PC-3 (cell line): Measurements from ENCODE around the gene TCF7L1. TPM values are rescaled to one million over a fixed set of nuclear protein-coding genes. Genes with fewer than 3 reads are reported as not detected.

Experiments used
- ATAC-seq: fragments of 200-7000 bp; cut with Tn5 transposase; 2 replicates; pipeline ENCODE4 v1.9.1; 2020; ENCODE audit warnings: mild to moderate bottlenecking, moderate library complexity
- BruUV-seq: library from RNA; stranded (reverse); fragments of 400-500 nt; replicated peaks from 2 replicates; lab custom pipeline; 2021; lab: Mats Ljungman, UMichigan
- CTCF ChIA-PET: fragments of 300-600 bp; sonication (Branson Sonifier 250); formaldehyde crosslinking; loops from one replicate; lab custom pipeline; 2022; ENCODE audit warnings: antibody characterized with exemption; lab: Charles Lee
- POLR2A ChIA-PET: fragments of 300-600 bp; sonication (Branson Sonifier 250); formaldehyde crosslinking; loops from one replicate; lab custom pipeline; 2022; ENCODE audit warnings: antibody characterized with exemption; ENCODE audit not compliant: unreplicated experiment; lab: Charles Lee
- DNase-seq: peaks from one replicate; pipeline ENCODE4 v3.0.0-alpha.2; 2015
- H2AFZ ChIP-seq: fragments of 300-600 bp; sonication (generic); 2 replicates; pipeline ENCODE4 v1.6.0; 2016; ENCODE audit warnings: antibody characterized with exemption, low read length
- H3F3A ChIP-seq: fragments of 300-600 bp; sonication (generic); one replicate; pipeline ENCODE4 v1.6.0; 2017; ENCODE audit warnings: antibody characterized with exemption, low read length, control low read depth, mild to moderate bottlenecking; ENCODE audit not compliant: unreplicated experiment
- H3K27ac ChIP-seq: fragments of 300-600 bp; sonication (generic); 2 replicates; pipeline ENCODE4 v1.5.1; 2016; ENCODE audit warnings: mild to moderate bottlenecking, low read length
- H3K27me3 ChIP-seq: fragments of 300-600 bp; sonication (generic); 2 replicates; pipeline ENCODE4 v1.6.1; 2016; ENCODE audit warnings: low read length, mixed read lengths
- H3K36me3 ChIP-seq: fragments of 300-600 bp; sonication (generic); 2 replicates; pipeline ENCODE4 v1.6.1; 2016; ENCODE audit warnings: low read depth, mixed run types, low read length, mixed read lengths
- H3K4me1 ChIP-seq: fragments of 300-600 bp; sonication (generic); 2 replicates; pipeline ENCODE4 v1.5.1; 2016; ENCODE audit warnings: low read length; ENCODE audit not compliant: insufficient read depth
- H3K4me2 ChIP-seq: fragments of 300-600 bp; sonication (generic); 2 replicates; pipeline ENCODE4 v1.6.0; 2016; ENCODE audit warnings: low read length
- H3K4me3 ChIP-seq: fragments of 300-600 bp; sonication (generic); 2 replicates; pipeline ENCODE4 v1.5.1; 2016; ENCODE audit warnings: mild to moderate bottlenecking, low read length, mixed read lengths
- H3K79me2 ChIP-seq: fragments of 300-600 bp; sonication (generic); 2 replicates; pipeline ENCODE4 v1.6.1; 2017; ENCODE audit warnings: low read length, mixed read lengths
- H3K9ac ChIP-seq: fragments of 300-600 bp; sonication (generic); 2 replicates; pipeline ENCODE4 v1.6.0; 2016; ENCODE audit warnings: mild to moderate bottlenecking, low read length
- H3K9me2 ChIP-seq: fragments of 300-600 bp; sonication (generic); replicated peaks from 2 replicates; pipeline ENCODE4 v1.6.1; 2016; ENCODE audit warnings: mixed run types, low read length, mixed read lengths
- H3K9me3 ChIP-seq: fragments of 300-600 bp; sonication (generic); 2 replicates; pipeline ENCODE4 v1.6.1; 2016; ENCODE audit warnings: low read length, mixed read lengths
- H4K20me1 ChIP-seq: fragments of 300-600 bp; sonication (generic); 2 replicates; pipeline ENCODE4 v1.6.1; 2016; ENCODE audit warnings: low read length, mixed read lengths
- CTCF ChIP-seq: fragments of 300-600 bp; sonication (generic); conservative IDR thresholded peaks from 2 replicates; pipeline ENCODE4 v1.5.1; 2017; ENCODE audit warnings: antibody characterized with exemption, low read depth, mild to moderate bottlenecking, low read length
- EZH2 ChIP-seq: fragments of 300-600 bp; sonication (generic); IDR thresholded peaks from one replicate; pipeline ENCODE4 v1.6.1; 2017; ENCODE audit warnings: antibody characterized with exemption, mild to moderate bottlenecking, low read length; ENCODE audit not compliant: unreplicated experiment
- EZH2phosphoT487 ChIP-seq: fragments of 300-600 bp; sonication (generic); IDR thresholded peaks from 2 replicates; pipeline ENCODE4 v1.6.1; 2018; ENCODE audit warnings: mild to moderate bottlenecking, antibody characterized with exemption, low read length, borderline replicate concordance
- intact Hi-C: fragments of 100-400 bp; cut with micrococcal nuclease; formaldehyde crosslinking; loops from 2 replicates; pipeline ENCODE4 v1.9.0; 2023
- total RNA-seq: library from RNA; depleted of rRNA; stranded (reverse); fragments of >200 nt; gene quantifications from 2 replicates; pipeline ENCODE4 v1.2.3, GENCODE V29; 2014

TCF7L1 gene
- total RNA-seq, 1 experiment from 2014 or later = 1.8 TPM

GRCh38 chr2:85088921-85089320 lies 44.3 kb upstream of the TCF7L1 start:
- ChIA-PET CTCF (no interaction called here), POLR2A (no interaction called here)
- no peaks in the 10 kb centered on the region for H3K27me3 ChIP-seq
- H3K9me3 ChIP-seq = no peaks in the 10 kb centered on the region
- H2AFZ ChIP-seq = no peak overlapping the region
- intact Hi-C loops = no loop called here
- H4K20me1 ChIP-seq = no peaks in the 10 kb centered on the region
- H3K27ac ChIP-seq = no peak overlapping the region
- H3K4me2 ChIP-seq = no peak overlapping the region
- H3K79me2 ChIP-seq = no peaks in the 10 kb centered on the region
- no peaks in the 10 kb centered on the region for H3F3A ChIP-seq
- no peaks in the 10 kb centered on the region for H3K9me2 ChIP-seq
- no TSS peak for BruUV-seq
- peaks cover 6% of the 10 kb centered on the region; the same call in 1 of the 2 replicates for H3K4me1 ChIP-seq
- no peak overlapping the region for H3K9ac ChIP-seq
- DNase-seq (no peak), ATAC-seq (no peak)
- no peak overlapping the region for H3K4me3 ChIP-seq
- H3K36me3 ChIP-seq = no peaks in the 10 kb centered on the region
- TF ChIP-seq CTCF (no peak), EZH2phosphoT487 (no peak), EZH2 (no peak)

GRCh38 chr2:85089585-85089984 lies 43.6 kb upstream of the TCF7L1 start:
- no peak overlapping the region for H2AFZ ChIP-seq
- H3K36me3 ChIP-seq = no peaks in the 10 kb centered on the region
- H4K20me1 ChIP-seq = no peaks in the 10 kb centered on the region
- no peak overlapping the region for H3K4me3 ChIP-seq
- no peaks in the 10 kb centered on the region for H3K79me2 ChIP-seq
- TF ChIP-seq EZH2 = no peak
- TF ChIP-seq EZH2phosphoT487 = no peak
- TF ChIP-seq CTCF = no peak
- no peak for DNase-seq
- no peaks in the 10 kb centered on the region for H3F3A ChIP-seq
- no peaks in the 10 kb centered on the region for H3K9me3 ChIP-seq
- no peak overlapping the region for H3K27ac ChIP-seq
- H3K4me2 ChIP-seq = no peak overlapping the region
- ChIA-PET CTCF (no interaction called here), POLR2A (no interaction called here)
- H3K9me2 ChIP-seq = no peaks in the 10 kb centered on the region
- ATAC-seq = no peak
- peaks cover 6% of the 10 kb centered on the region; the same call in 1 of the 2 replicates for H3K4me1 ChIP-seq
- no peak overlapping the region for H3K9ac ChIP-seq
- intact Hi-C loops = no loop called here
- no TSS peak for BruUV-seq
- H3K27me3 ChIP-seq = no peaks in the 10 kb centered on the region

- no peaks in the 10 kb centered on the region for H3K27me3 ChIP-seq
- CTCF ChIA-PET = no interaction called here
- H3K9me2 ChIP-seq = no peaks in the 10 kb centered on the region
- no peaks in the 10 kb centered on the region for H4K20me1 ChIP-seq
- no peak overlapping the region for H3K27ac ChIP-seq
- DNase-seq (peak; percentile 79), ATAC-seq (peak; percentile 55; the same call in 1 of the 2 replicates)
- H2AFZ ChIP-seq = no peak overlapping the region
- no peaks in the 10 kb centered on the region for H3K79me2 ChIP-seq
- no peak overlapping the region for H3K4me3 ChIP-seq
- intact Hi-C loops = no loop called here
- no peaks in the 10 kb centered on the region for H3F3A ChIP-seq
- no peak overlapping the region for H3K4me2 ChIP-seq
- H3K9ac ChIP-seq = no peak overlapping the region
- peaks cover 14% of the 10 kb centered on the region; the same call in 1 of the 2 replicates for H3K4me1 ChIP-seq
- no TSS peak for BruUV-seq
- TF ChIP-seq EZH2phosphoT487 (no peak), CTCF (no peak), EZH2 (no peak)
- no peaks in the 10 kb centered on the region for H3K36me3 ChIP-seq
- no peaks in the 10 kb centered on the region for H3K9me3 ChIP-seq
- POLR2A ChIA-PET = no interaction called here
These were observed 41.4 kb upstream of the TCF7L1 start for GRCh38 chr2:85091838-85092237.
